Measurements from ENCODE around the gene DLL4.

- TF ChIP-seq CTCF (IDR thresholded peaks at IDR 0.05; ENCODE audit: low read depth, low read length, poor library complexity, severe bottlenecking) (no peak), EZH2phosphoT487 (IDR thresholded peaks at IDR 0.05; ENCODE audit: borderline replicate concordance, low read length) (no peak)
These were observed 3.7 kb upstream of the DLL4 start for GRCh38 chr15:40925495-40925862.
